ENCODE measurements around the gene BIRC5.

BIRC5 gene

GRCh38 chr17:78258323-78259191, 44.5 kb downstream of the BIRC5 start:
- DNase-seq, result no peak

- no peak for DNase-seq
Observed at GRCh38 chr17:78259192-78259554, 45.1 kb downstream of the BIRC5 start.

DNA sequence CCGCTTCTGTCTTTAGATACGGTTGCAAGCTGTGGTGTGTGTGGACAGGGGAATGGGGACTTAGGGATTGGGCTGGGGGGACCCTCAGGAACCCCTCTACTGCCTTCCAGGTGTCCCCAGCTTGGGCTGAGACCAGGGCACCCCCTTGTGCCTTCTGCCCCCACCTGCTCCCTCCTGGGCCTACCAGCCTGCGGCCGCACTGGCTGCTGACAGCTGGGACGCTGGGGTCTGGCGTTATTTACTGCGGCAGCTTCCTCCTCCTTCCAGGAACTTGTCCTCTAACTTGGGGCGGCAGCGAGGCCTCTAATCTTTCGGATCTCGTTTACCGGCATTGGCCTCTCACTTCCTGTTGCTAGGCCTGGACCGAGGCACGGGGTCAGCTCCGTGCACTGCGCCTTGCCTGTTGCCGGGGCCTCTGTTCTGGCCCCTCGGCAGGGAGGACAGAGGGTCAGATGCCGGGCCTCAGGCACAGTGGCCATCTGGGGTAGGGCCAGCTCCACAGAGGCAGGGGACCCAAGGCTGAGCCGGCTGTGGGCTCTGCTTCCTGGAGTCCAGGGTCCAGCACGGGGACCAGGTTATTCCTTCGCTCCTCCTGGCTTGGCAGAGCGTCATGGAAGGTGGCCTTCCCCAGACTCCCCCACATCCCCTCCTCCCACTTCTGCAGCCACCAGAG, 49.1 kb downstream of the BIRC5 start:
- DNase-seq, result no peak

- no peak for DNase-seq
Observed at GRCh38 chr17:78263736-78264340, 49.8 kb downstream of the BIRC5 start.

- no peak for DNase-seq
Observed at GRCh38 chr17:78264590-78264989, 50.5 kb downstream of the BIRC5 start.

GRCh38 chr17:78265121-78265520, 51.1 kb downstream of the BIRC5 start:
- no peak for DNase-seq

- DNase-seq, result no peak
Observed at GRCh38 chr17:78266231-78266631, 52.2 kb downstream of the BIRC5 start.

DNA sequence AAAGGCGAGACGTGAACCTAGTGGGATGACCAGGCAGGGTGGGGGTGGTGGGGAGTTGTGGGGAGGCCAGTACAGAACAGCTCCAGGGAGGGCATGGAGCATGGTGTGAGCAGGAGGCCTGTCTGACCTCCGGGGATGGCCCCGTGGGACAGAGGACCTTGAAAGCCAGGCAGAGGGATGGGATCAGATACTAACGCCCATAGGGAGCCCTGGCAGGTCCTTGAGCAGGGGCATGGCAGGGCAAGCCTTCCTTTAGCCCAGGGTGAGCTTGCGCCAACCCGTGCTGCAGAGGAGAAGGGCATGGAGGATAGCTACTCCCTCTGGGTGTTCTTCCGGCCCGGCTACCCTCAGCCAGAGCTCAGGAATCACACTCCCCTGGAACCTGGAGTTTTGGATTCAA, 52.7 kb downstream of the BIRC5 start:
- DNase-seq, result no peak

- DNase-seq, result no peak
Observed at GRCh38 chr17:78267253-78268073, 53.4 kb downstream of the BIRC5 start.

- DNase-seq, result no peak
Observed at GRCh38 chr17:78268191-78268874, 54.3 kb downstream of the BIRC5 start.

DNA sequence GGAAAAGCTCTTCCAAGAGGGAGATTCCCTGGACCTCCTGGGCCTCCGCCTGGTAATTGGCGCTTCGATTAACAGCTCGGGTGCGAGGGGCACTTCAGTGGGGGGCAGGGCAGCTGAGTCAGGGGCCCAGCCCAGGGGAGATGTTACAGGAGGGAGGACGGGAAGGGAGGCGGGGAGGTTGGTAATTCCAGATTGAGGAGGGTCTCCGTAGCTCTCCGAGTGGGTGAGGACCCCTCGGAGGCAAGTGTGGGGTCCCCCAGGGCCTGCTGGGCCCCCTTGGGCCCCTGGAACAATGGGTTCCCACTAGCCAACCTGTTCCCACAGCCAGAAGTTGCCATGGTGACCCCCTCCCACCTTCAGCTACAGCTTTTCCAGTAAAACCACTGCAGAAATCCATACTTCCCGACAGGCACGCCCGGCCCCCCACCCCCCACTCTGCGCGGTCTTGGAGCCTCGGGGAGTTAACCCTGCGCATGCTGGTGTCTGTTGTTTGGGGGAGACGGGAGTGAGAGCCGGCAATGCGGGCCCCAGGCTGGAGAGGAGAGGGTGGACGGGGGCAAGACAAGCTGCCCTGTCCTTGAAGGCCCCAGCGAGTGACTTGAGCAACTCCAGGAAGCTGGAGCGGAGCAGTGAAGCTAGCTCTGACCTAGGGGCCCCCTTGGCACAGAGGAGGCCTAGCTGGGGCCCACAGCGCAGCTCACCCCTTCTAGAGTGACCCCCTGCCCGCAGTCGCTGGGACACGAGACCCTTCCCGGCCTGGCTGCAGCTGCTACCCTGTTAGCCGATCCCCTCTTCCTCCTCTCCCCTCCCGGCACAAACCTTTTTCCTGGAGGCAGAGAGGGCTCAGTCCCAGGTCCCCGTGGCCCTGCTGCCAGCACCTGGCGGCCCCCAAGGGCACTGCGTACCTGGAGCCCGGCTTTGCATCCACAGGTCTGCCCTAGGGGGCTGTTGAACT, 55.2 kb downstream of the BIRC5 start:
- DNase-seq, result no peak

GRCh38 chr17:78269955-78270381, 55.9 kb downstream of the BIRC5 start:
- no peak for DNase-seq

DNA sequence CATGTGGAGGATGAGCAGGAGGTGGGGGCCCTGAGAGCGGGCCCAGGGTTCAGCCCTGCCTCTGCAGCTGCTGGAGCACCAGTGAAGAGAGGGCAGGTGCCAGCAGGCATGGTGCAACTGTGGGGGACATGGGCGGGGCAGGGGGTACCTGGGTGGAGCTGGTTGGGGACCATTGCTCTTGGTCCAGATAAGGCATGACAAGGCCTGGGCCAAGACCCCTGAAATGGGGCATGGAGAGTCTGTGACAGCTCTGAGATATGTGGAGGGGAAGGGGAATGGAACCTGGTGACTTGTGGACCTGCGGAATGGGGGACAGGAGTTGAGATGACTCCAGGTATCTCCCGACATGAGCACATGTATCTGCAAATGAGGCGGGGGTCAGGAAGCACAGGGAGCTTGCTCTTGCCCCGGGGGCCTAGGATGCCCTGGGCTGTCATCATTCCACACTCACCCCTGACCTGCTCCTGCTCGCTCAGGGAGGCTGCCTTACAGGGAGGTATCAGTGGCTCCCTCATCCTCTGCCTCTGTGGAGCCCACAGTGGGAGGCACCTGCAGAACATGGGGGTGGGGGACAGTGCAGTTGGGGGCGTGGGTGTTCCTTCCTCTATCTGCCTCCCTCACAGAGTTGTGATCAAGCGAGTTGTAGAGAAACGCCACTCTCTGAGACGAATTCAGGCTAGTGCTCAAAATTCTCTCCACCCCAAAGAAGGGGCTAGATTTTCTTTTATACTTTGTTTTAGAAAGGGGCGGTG, 57.5 kb downstream of the BIRC5 start:
- DNase-seq, result no peak

DNA sequence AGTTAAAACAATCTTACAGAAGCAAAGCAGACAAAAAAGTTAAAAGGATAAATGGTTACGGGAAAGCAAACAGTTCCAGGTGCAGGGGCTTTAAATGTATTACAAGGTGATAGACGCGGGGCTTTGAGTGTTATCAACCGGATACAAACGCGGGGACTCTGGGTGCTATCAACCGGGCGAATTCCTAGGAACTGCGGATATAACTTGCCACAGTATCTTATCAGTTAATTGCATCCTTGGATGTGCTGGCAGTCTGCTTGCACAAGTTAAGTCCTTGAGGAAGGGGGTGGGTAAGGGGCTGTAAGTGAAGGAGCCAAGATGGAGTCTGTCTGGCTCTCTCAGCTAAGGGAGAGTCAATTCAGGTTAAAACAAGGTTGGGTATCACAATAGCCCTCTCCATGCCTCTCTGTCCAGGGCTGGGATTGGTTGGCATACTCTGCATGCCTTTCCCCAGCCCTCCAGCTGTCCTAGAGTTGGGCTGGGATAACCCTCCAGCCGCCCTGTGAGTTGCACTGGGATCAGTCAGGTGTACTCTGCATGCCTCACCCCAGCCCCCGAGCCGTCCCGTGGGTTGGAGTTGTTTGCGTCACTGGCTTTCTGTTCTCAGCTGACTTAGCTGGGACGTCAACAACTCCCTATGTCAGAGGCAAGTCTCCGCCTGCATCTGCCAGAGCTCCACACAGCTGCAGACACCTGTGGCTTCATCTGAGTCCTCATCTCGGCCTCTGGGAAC, 58.3 kb downstream of the BIRC5 start:
- DNase-seq, result no peak

- no peak for DNase-seq
Observed at GRCh38 chr17:78272914-78273258, 58.8 kb downstream of the BIRC5 start.

DNA sequence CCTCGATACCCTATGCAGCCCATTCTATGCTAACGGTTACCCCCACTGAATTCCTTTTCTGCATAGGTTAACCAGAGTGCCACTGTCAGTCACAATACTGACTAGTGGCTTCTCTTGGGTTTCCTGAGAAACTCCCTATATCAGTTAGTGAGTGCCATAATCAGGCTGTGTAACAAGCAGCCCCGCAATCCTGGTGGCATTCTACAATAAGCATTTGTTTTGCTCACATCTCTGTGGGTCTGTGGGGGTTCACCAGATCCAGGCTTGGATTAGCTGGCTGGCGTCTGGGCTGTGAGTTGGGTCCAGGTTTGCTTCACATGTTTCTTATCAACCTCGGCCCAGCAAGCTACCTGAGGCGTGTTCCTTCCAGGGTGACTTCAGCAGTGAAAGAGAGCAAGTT, 59.8 kb downstream of the BIRC5 start:
- DNase-seq, result no peak
